Right atrium auricular region (tissue), 2 donors: ENCODE measurements around the gene KRT6A. TPM values are rescaled to one million over a fixed set of nuclear protein-coding genes. Genes with fewer than 3 reads are reported as not detected.

ENCODE experiments used
- DNase-seq: peaks from one replicate; pipeline ENCODE4 v3.0.0-alpha.2; 2019; ENCODE audit warnings: low spot score
- H3K27ac ChIP-seq, 2 donors: fragments of 200-600 bp; sonication (generic); 1 replicate in 1 of 2; 2 replicates in 1 of 2; pipeline ENCODE4 v1.5.1; 2016 to 2019
- H3K27me3 ChIP-seq, 2 donors: fragments of 200-600 bp; sonication (generic); one replicate each; pipeline versions ENCODE4 v1.5.1 to v1.6.0; 2017 to 2019
- H3K36me3 ChIP-seq: fragments of 200-600 bp; sonication (generic); one replicate; pipeline ENCODE4 v1.5.1; 2016
- H3K4me1 ChIP-seq, 2 donors: fragments of 200-600 bp; sonication (generic); one replicate each; pipeline versions ENCODE4 v1.5.1 to v1.6.0; 2017 to 2019
- H3K4me3 ChIP-seq, 2 donors: fragments of 200-600 bp; sonication (generic); 1 replicate in 1 of 2; 2 replicates in 1 of 2; pipeline ENCODE4 v1.5.1; 2017 to 2019; ENCODE audit warnings: mild to moderate bottlenecking in 1 of 2, moderate library complexity in 1 of 2
- H3K9me3 ChIP-seq, 2 donors: fragments of 200-600 bp; sonication (generic); one replicate each; pipeline ENCODE4 v1.5.1; 2019
- CTCF ChIP-seq, 2 donors: fragments of 200-600 bp; sonication (generic); IDR thresholded peaks; one replicate each; pipeline ENCODE4 v1.5.1; 2019; ENCODE audit warnings: antibody characterized with exemption in 2 of 2
- total RNA-seq, 2 donors: library from RNA; depleted of rRNA; stranded (reverse); fragments of >200 nt; gene quantifications; one replicate each; pipeline ENCODE4 v1.1.0, GENCODE V29; 2016

Gene KRT6A
- total RNA-seq, 2 donors from 2014 or later, result 0.48 to 7.4 TPM

DNA sequence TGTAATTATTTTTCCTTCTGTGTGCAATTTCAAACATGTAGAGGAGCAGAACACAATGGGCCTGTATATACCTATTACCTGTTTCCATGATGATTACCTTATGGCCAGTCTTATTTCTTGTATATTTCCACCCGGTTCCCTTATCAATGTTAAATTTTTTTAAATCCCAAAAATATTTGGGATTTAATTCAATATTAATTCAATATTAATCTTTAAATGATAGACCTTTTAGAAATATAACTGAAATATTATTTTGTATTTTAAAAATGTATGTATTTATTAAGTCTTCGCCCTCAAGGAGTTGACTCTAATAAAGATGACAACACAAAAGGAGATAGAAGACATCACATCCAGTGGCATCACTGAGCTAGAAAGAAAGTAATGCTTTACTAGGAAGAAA lies 18.8 kb downstream of the KRT6A start:
- H3K9me3 ChIP-seq, result peaks cover 0 to 3% of the 10 kb centered on the region in 2 donors
- TF ChIP-seq CTCF (IDR thresholded peaks at IDR 0.05), result no peak
- no peaks in the 10 kb centered on the region for H3K36me3 ChIP-seq
- H3K4me1 ChIP-seq, result no peaks in the 10 kb centered on the region
- no peak overlapping the region for H3K27ac ChIP-seq
- no peak for DNase-seq
- no peak overlapping the region for H3K4me3 ChIP-seq
- H3K27me3 ChIP-seq, result no peaks in the 10 kb centered on the region

DNA sequence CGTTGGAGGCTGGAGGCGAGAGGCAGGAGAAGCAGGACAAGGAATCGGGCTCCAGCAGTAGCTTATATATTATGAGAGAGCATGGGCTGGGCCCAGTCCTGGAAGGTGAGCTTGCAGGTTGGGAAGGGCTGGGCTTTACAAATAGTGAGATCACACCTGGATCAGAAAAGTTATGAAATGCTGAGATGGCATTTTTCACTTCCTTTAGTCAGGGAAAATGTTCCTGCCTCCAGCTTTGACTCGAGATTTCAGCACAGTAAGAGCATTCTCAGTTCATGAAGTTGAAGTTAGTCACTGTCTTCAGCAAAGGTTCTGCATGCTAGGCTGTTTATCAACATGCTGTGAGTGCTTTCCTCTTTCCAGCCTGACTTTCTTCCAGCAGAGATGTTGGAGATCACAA lies 19.3 kb downstream of the KRT6A start, which contains the start of gene KRT6C:
KRT6C (minus strand) TSS at position 38 of the 400 bp plus-strand sequence. CDS start 68 bp downstream, outside the sequence.
- no peak for TF ChIP-seq CTCF (IDR thresholded peaks at IDR 0.05)
- no peak for DNase-seq
- H3K36me3 ChIP-seq, result no peaks in the 10 kb centered on the region
- H3K27me3 ChIP-seq, result no peaks in the 10 kb centered on the region
- H3K4me3 ChIP-seq, result no peak within 1 kb of the TSS
- peaks cover 0 to 3% of the 10 kb centered on the region in 2 donors for H3K9me3 ChIP-seq
- no peak within 1 kb of the TSS for H3K27ac ChIP-seq
- no peaks in the 10 kb centered on the region for H3K4me1 ChIP-seq

GRCh38 chr12:52469853-52470252 lies 23.2 kb downstream of the KRT6A start:
- no peak overlapping the region for H3K27ac ChIP-seq
- H3K4me1 ChIP-seq, result no peaks in the 10 kb centered on the region
- TF ChIP-seq CTCF (IDR thresholded peaks at IDR 0.05), result no peak
- no peaks in the 10 kb centered on the region for H3K27me3 ChIP-seq
- no peak overlapping the region for H3K4me3 ChIP-seq
- DNase-seq, result no peak
- H3K9me3 ChIP-seq, result no peaks in the 10 kb centered on the region
- H3K36me3 ChIP-seq, result no peaks in the 10 kb centered on the region

DNA sequence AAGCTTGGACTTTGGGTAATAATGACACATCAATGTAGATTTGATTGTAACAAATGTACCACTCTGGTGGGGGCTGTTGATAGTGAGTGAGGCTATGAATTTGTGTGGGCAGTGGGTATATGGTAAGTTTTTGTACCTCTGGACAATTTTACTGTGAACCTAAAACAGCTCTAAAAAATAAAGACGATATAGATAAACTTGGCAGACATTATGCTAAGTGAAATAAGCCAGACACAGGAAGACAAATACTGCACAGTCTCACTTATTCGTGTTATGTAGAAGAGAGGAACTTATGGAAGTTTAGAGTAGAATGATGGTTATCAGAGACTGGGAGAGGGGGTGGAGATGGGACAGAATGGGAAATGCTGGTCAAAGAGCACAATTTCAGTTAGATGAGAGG lies 28.2 kb downstream of the KRT6A start:
- H3K4me3 ChIP-seq, result no peak overlapping the region
- H3K27ac ChIP-seq, result no peak overlapping the region
- DNase-seq, result no peak
- H3K27me3 ChIP-seq, result no peaks in the 10 kb centered on the region
- H3K4me1 ChIP-seq, result no peaks in the 10 kb centered on the region
- no peak for TF ChIP-seq CTCF (IDR thresholded peaks at IDR 0.05)
- no peaks in the 10 kb centered on the region for H3K36me3 ChIP-seq
- H3K9me3 ChIP-seq, result no peaks in the 10 kb centered on the region

DNA sequence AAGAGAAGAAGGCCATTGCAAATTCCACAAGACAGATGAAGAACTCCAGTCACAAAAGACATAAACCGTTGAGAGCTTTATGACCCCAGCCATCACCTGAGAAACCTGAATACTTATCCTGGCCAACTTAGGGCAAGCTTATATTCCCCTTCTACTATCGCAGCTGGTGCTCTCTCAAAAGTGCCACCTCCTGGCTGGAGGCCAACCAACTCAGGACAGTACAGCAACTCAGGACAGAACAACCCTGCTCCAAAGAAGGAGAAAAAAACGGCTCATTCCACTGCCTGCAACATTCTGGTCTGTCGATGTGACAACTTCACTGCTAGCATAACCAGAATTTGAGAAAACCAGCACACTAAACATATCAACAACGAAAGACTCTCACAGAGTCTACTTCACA lies 31.4 kb downstream of the KRT6A start:
- Histone ChIP-seq H3K4me3 (no peak overlapping the region), H3K27me3 (no peaks in the 10 kb centered on the region), H3K36me3 (no peaks in the 10 kb centered on the region), H3K9me3 (no peaks in the 10 kb centered on the region), H3K27ac (no peak overlapping the region), H3K4me1 (no peaks in the 10 kb centered on the region)
- TF ChIP-seq CTCF (IDR thresholded peaks at IDR 0.05), result no peak
- DNase-seq, result no peak

- H3K36me3 ChIP-seq, result no peaks in the 10 kb centered on the region
- H3K4me1 ChIP-seq, result no peaks in the 10 kb centered on the region
- TF ChIP-seq CTCF (IDR thresholded peaks at IDR 0.05), result no peak
- no peak for DNase-seq
- no peak overlapping the region for H3K27ac ChIP-seq
- H3K9me3 ChIP-seq, result no peaks in the 10 kb centered on the region
- H3K27me3 ChIP-seq, result no peaks in the 10 kb centered on the region
- no peak overlapping the region for H3K4me3 ChIP-seq
Measured at GRCh38 chr12:52458861-52459260, 34.2 kb downstream of the KRT6A start.
